Gastroesophageal sphincter (tissue), 3 donors: Measurements from ENCODE around the gene NME5.

ENCODE experiments used
- POLR2A ChIP-seq, 2 donors: fragments of 450-650 bp; IDR thresholded peaks; one replicate each; pipeline ENCODE4 v1.6.1; 2017; ENCODE audit warnings: antibody characterized with exemption in 2 of 2, mild to moderate bottlenecking in 2 of 2, moderate library complexity in 1 of 2
- POLR2AphosphoS5 ChIP-seq: sonication (generic); formaldehyde crosslinking; IDR thresholded peaks from one replicate; pipeline ENCODE4 v1.6.1; 2017; ENCODE audit warnings: antibody characterized with exemption
- TF ChIP-seq, protein P1 (sequence below), 4 experiments: fragments of 200-600 bp in 2 of 4; fragments of 450-650 bp in 2 of 4; sonication (generic) in 1 of 4; IDR thresholded peaks; one replicate each; pipeline ENCODE4 v1.5.1; 2017 to 2019; ENCODE audit warnings: antibody characterized with exemption in 4 of 4, mild to moderate bottlenecking in 2 of 4, moderate library complexity in 2 of 4

DNA sequence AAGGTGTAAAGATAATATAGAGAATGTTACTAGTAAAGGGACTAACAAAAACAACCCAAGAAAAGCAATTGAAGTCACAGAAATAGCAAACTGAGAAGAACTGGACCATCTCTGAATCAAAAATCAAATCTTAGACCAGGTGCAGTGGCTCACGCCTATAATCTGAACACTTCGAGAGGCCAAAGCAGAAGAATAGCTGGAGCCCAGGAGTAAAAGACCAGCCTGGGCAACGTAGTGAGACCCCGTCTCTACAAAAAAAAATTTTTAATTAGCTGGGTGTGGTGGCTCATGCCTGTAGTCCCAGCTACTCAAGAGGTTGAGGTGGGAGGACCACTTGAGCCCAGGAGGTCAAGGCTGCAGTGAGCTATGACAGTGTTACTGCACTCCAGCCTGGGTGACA, 28.0 kb downstream of the NME5 start:
- TF ChIP-seq POLR2A (IDR thresholded peaks at IDR 0.05) (no peak), POLR2AphosphoS5 (no peak)
- TF ChIP-seq, protein P1, sequence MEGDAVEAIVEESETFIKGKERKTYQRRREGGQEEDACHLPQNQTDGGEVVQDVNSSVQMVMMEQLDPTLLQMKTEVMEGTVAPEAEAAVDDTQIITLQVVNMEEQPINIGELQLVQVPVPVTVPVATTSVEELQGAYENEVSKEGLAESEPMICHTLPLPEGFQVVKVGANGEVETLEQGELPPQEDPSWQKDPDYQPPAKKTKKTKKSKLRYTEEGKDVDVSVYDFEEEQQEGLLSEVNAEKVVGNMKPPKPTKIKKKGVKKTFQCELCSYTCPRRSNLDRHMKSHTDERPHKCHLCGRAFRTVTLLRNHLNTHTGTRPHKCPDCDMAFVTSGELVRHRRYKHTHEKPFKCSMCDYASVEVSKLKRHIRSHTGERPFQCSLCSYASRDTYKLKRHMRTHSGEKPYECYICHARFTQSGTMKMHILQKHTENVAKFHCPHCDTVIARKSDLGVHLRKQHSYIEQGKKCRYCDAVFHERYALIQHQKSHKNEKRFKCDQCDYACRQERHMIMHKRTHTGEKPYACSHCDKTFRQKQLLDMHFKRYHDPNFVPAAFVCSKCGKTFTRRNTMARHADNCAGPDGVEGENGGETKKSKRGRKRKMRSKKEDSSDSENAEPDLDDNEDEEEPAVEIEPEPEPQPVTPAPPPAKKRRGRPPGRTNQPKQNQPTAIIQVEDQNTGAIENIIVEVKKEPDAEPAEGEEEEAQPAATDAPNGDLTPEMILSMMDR (IDR thresholded peaks at IDR 0.05), result no peak
